Loucy (cell line): ENCODE results near the gene FRAS1.

Source experiments
- CTCF ChIP-seq: fragments of 200-600 bp; sonication (generic); conservative IDR thresholded peaks from 2 replicates; pipeline ENCODE4 v1.5.1; 2014; ENCODE audit warnings: mild to moderate bottlenecking, antibody characterized with exemption, low read length
- EZH2phosphoT487 ChIP-seq: fragments of 200-600 bp; IDR thresholded peaks from 2 replicates; pipeline ENCODE4 v1.6.1; 2018; ENCODE audit warnings: antibody characterized with exemption, mild to moderate bottlenecking, moderate library complexity, borderline replicate concordance

- no peak for TF ChIP-seq CTCF
- TF ChIP-seq EZH2phosphoT487 = no peak
Observed at GRCh38 chr4:78033861-78034260, 23.3 kb upstream of the FRAS1 start.
